ENCODE measurements around the gene C14orf119.

DNA sequence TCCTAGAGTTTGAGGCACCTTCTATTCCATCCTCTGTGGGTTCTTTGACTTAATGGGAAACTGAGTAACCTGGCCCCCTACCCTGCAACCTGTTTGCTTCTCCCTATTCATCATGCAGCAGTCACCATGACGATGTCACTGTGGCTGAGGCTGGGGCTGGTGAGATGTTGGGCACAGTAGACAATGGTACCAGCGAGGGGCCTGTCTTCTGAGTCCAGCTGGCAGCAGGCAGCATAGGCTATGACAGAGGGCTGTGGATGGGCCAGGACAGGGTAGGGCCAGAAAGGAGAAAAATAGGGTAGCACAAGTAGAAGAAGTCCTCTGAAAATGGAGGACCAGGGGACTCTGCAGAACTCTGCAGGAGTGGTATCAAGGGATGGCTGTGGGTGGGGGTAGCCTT, 7.5 kb downstream of the C14orf119 start:
- TF ChIP-seq, protein P1, sequence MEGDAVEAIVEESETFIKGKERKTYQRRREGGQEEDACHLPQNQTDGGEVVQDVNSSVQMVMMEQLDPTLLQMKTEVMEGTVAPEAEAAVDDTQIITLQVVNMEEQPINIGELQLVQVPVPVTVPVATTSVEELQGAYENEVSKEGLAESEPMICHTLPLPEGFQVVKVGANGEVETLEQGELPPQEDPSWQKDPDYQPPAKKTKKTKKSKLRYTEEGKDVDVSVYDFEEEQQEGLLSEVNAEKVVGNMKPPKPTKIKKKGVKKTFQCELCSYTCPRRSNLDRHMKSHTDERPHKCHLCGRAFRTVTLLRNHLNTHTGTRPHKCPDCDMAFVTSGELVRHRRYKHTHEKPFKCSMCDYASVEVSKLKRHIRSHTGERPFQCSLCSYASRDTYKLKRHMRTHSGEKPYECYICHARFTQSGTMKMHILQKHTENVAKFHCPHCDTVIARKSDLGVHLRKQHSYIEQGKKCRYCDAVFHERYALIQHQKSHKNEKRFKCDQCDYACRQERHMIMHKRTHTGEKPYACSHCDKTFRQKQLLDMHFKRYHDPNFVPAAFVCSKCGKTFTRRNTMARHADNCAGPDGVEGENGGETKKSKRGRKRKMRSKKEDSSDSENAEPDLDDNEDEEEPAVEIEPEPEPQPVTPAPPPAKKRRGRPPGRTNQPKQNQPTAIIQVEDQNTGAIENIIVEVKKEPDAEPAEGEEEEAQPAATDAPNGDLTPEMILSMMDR (IDR thresholded peaks at IDR 0.05): no peak
- no peak for TF ChIP-seq POLR2A (IDR thresholded peaks at IDR 0.05)

Data from thyroid gland (tissue), 4 donors.